Ectodermal cell (in vitro differentiated cells): Measurements from ENCODE around the gene PCDHGA5.

Source experiments
- H3K27ac ChIP-seq: 2 replicates; pipeline ENCODE4 v1.7.0; 2013; ENCODE audit warnings: mild to moderate bottlenecking, low read depth, low read length; ENCODE audit not compliant: insufficient read depth, poor library complexity, severe bottlenecking
- H3K27me3 ChIP-seq: 2 replicates; pipeline ENCODE4 v1.7.0; 2013; ENCODE audit warnings: mild to moderate bottlenecking, low read length; ENCODE audit not compliant: insufficient read depth, control insufficient read depth, poor library complexity, severe bottlenecking
- H3K36me3 ChIP-seq: one replicate; pipeline ENCODE4 v1.7.0; 2013; ENCODE audit warnings: low read length; ENCODE audit not compliant: control insufficient read depth, insufficient read depth
- H3K4me1 ChIP-seq: one replicate; pipeline ENCODE4 v1.7.0; 2013; ENCODE audit warnings: low read length; ENCODE audit not compliant: control insufficient read depth, insufficient read depth
- H3K4me3 ChIP-seq: 2 replicates; pipeline ENCODE4 v1.7.0; 2013; ENCODE audit warnings: low read depth, low read length, control low read depth; ENCODE audit not compliant: insufficient read depth
- H3K9me3 ChIP-seq: 2 replicates; pipeline ENCODE4 v1.7.0; 2013; ENCODE audit warnings: mild to moderate bottlenecking, low read length, moderate library complexity; ENCODE audit not compliant: control insufficient read depth
- WGBS, 2 experiments: methylation state at CpG; one replicate each; pipeline ENCODE4 v1.1.7; 2013; ENCODE audit warnings: missing lambda C conversion rate in 2 of 2; 5-methylcytosine and 5-hydroxymethylcytosine counted together

Gene PCDHGA5

DNA sequence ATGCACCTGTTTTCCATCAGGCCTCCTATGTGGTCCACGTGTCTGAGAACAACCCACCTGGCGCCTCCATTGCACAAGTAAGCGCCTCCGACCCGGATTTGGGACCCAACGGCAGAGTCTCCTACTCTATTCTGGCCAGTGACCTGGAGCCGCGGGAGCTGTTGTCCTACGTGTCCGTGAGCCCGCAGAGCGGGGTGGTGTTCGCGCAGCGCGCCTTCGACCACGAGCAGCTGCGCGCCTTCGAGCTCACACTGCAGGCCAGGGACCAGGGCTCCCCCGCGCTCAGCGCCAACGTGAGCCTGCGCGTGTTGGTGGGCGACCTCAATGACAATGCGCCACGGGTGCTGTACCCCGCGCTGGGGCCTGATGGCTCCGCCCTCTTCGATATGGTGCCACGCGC is 12.4 kb upstream of the PCDHGA5 start:
- no peaks in the 10 kb centered on the region for H3K27me3 ChIP-seq
- 95 to 96% methylated on average over 28 to 30 of the region's 36 CpGs for WGBS, 2 experiments

DNA sequence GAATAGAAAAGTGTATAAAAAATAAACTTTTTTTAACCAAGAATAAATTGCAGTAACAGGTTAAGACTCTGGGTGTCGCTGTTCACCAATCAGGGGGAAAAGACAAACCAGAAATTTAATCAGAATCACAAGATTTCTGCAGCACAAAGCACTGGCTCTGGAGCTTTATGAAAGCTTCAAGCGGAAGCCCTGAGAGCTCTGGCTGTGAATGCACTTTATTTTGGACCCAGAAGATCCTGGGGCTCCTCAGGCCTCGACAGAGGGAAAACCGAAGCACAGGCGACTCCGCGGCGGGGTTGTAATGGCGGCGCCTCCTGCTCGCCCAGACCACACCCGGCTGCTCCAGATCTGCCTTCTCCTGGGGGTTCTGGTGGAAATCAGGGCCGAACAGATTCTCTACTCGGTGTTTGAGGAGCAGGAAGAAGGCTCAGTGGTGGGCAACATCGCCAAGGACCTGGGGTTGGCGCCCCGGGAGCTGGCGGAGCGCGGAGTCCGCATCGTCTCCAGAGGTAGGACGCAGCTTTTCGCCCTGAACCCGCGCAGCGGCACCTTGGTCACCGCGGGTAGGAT is 9.0 kb upstream of the PCDHGA5 start, which contains the start of gene PCDHGA4:
TSS of gene PCDHGA4 (plus strand) at position 122 of the 570 bp plus-strand sequence. CDS start at position 209, 87 bp downstream.
- Histone ChIP-seq H3K27ac (no peak within 1 kb of the TSS), H3K9me3 (peaks cover 2% of the 10 kb centered on the region), H3K4me3 (no peak within 1 kb of the TSS), H3K4me1 (no peaks in the 10 kb centered on the region), H3K27me3 (no peaks in the 10 kb centered on the region), H3K36me3 (no peaks in the 10 kb centered on the region)
- WGBS, 2 experiments: 94% methylated on average over 29 of the region's 29 CpGs

More for the DNA sequence above, 12.4 kb upstream of the PCDHGA5 start:
- Histone ChIP-seq H3K9me3 (peaks cover 2% of the 10 kb centered on the region), H3K4me1 (no peaks in the 10 kb centered on the region), H3K36me3 (no peaks in the 10 kb centered on the region), H3K4me3 (no peak overlapping the region), H3K27ac (no peak overlapping the region)

DNA sequence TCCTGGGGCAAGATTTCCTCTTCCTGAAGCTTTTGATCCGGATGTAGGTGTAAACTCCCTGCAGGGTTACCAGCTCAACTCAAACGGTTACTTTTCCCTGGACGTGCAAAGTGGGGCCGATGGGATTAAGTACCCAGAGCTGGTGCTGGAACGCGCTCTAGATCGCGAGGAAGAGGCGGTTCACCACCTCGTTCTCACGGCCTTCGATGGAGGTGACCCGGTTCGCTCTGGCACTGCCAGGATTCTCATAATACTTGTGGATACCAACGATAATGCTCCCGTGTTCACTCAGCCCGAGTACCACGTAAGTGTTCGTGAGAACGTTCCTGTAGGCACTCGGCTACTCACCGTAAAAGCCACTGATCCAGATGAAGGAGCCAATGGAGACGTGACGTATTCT is 8.3 kb upstream of the PCDHGA5 start:
- H3K9me3 ChIP-seq: peaks cover 5% of the 10 kb centered on the region
- H3K4me1 ChIP-seq: no peaks in the 10 kb centered on the region
- no peak overlapping the region for H3K27ac ChIP-seq
- H3K4me3 ChIP-seq: no peak overlapping the region
- 96 to 97% methylated on average over 24 of the region's 24 CpGs for WGBS, 2 experiments
- no peaks in the 10 kb centered on the region for H3K36me3 ChIP-seq
- H3K27me3 ChIP-seq: no peaks in the 10 kb centered on the region

DNA sequence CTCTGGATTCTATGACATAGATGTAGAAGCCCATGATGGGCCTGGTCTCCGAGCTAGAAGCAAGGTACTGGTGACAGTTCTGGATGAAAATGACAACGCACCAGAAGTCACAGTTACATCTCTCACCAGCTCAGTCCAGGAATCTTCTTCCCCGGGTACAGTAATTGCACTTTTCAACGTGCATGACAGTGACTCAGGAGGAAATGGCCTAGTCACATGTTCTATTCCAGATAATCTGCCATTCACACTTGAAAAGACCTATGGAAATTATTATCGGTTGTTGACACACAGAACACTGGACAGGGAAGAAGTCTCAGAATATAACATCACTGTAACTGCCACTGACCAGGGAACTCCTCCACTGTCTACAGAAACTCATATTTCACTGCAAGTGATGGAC is 7.8 kb upstream of the PCDHGA5 start:
- H3K9me3 ChIP-seq: peaks cover 5% of the 10 kb centered on the region
- WGBS, 2 experiments: 90% methylated on average over 5 of the region's 5 CpGs

DNA sequence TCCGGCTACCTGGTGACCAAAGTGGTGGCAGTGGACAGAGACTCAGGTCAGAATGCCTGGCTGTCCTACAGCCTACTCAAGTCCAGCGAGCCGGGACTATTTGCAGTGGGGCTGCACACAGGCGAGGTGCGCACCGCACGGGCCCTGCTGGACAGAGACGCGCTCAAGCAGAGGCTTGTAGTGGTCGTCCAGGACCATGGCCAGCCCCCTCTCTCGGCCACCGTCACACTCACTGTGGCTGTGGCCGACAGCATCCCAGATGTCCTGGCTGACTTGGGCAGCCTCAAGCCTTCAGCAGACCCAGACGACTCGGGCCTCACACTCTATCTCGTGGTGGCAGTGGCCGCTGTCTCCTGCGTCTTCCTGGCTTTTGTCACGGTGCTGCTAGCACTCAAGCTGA is 7.0 kb upstream of the PCDHGA5 start:
- no peak overlapping the region for H3K4me3 ChIP-seq
- H3K9me3 ChIP-seq: peaks cover 5% of the 10 kb centered on the region

More for the DNA sequence above, 7.8 kb upstream of the PCDHGA5 start:
- Histone ChIP-seq H3K27ac (no peak overlapping the region), H3K27me3 (no peaks in the 10 kb centered on the region), H3K4me1 (no peaks in the 10 kb centered on the region), H3K36me3 (no peaks in the 10 kb centered on the region), H3K4me3 (no peak overlapping the region)

DNA sequence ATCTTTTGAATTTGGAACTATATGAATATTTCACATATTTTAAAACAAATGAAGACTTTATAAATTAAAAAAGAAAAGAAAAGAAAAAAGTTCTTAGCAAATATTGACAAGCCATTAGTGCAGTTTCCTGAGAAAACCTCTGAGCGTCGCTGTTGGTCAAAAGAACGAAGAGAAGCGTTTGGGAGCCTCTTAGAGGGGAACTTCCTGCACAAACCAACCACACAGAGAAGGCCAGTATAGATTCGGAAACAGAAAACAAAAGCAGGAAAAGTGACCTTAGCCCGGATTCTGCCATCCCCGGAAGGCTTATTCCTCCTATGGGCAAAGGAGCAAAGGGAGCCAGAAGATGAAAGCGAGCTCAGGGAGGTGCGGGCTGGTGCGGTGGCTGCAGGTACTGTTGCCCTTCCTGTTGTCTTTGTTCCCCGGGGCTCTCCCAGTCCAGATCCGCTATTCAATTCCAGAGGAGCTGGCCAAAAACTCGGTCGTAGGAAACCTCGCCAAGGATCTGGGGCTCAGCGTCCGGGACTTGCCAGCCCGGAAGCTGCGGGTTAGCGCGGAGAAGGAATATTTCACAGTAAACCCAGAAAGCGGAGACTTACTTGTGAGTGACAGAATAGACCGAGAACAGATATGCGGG is 4.1 kb upstream of the PCDHGA5 start, which contains the start of gene PCDHGB2:
TSS of gene PCDHGB2 (plus strand) at position 205 of the 637 bp plus-strand sequence. CDS start at position 347, 142 bp downstream.
- Histone ChIP-seq H3K27me3 (no peaks in the 10 kb centered on the region), H3K36me3 (peaks cover 4% of the 10 kb centered on the region), H3K4me3 (no peak within 1 kb of the TSS), H3K9me3 (peaks cover 4% of the 10 kb centered on the region), H3K27ac (no peak within 1 kb of the TSS), H3K4me1 (no peaks in the 10 kb centered on the region)
- WGBS, 2 experiments: 89 to 91% methylated on average over 24 of the region's 24 CpGs

More for the DNA sequence above, 7.0 kb upstream of the PCDHGA5 start:
- no peak overlapping the region for H3K27ac ChIP-seq
- no peaks in the 10 kb centered on the region for H3K27me3 ChIP-seq
- H3K4me1 ChIP-seq: no peaks in the 10 kb centered on the region
- WGBS, 2 experiments: 95% methylated on average over 19 of the region's 19 CpGs
- H3K36me3 ChIP-seq: no peaks in the 10 kb centered on the region

DNA sequence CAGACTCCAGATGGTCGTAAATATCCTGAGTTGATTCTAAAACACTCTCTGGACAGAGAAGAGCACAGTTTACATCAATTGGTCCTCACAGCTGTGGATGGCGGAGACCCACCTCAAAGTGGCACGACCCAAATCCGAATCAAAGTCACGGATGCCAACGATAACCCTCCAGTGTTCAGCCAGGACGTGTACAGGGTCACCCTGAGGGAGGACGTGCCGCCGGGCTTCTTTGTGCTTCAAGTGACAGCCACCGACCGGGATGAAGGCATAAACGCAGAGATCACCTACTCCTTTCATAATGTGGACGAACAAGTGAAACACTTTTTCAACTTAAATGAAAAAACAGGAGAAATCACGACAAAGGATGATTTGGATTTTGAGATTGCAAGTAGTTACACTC is 3.3 kb upstream of the PCDHGA5 start:
- Histone ChIP-seq H3K27ac (no peak overlapping the region), H3K4me3 (no peak overlapping the region), H3K36me3 (peaks cover 4% of the 10 kb centered on the region), H3K9me3 (peaks cover 4% of the 10 kb centered on the region), H3K4me1 (no peaks in the 10 kb centered on the region), H3K27me3 (no peaks in the 10 kb centered on the region)
- WGBS, 2 experiments: 93 to 95% methylated on average over 15 of the region's 15 CpGs

DNA sequence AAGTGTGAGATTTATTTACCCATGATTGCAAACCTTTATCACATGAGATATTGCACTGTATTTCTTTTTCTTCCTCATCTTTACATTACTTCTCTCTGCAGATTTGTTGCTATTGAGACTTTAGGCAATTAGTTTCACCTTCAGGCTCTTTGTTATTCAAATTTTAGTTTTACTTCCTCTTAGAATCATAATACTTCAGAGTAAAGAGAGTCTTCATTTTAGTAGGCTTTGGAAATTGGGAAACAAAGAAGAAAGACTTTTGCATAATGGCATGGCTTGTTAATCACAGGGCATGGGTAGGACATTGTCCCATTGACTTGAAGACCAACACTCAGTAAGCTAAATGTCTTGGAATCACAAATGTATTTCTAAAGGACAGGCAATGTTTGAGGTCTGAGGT is 1.2 kb upstream of the PCDHGA5 start:
- peaks cover 4% of the 10 kb centered on the region for H3K9me3 ChIP-seq
- no peaks in the 10 kb centered on the region for H3K4me1 ChIP-seq
- peaks cover 4% of the 10 kb centered on the region for H3K36me3 ChIP-seq
- no peaks in the 10 kb centered on the region for H3K27me3 ChIP-seq
- H3K27ac ChIP-seq: no peak overlapping the region
- no peak overlapping the region for H3K4me3 ChIP-seq

DNA sequence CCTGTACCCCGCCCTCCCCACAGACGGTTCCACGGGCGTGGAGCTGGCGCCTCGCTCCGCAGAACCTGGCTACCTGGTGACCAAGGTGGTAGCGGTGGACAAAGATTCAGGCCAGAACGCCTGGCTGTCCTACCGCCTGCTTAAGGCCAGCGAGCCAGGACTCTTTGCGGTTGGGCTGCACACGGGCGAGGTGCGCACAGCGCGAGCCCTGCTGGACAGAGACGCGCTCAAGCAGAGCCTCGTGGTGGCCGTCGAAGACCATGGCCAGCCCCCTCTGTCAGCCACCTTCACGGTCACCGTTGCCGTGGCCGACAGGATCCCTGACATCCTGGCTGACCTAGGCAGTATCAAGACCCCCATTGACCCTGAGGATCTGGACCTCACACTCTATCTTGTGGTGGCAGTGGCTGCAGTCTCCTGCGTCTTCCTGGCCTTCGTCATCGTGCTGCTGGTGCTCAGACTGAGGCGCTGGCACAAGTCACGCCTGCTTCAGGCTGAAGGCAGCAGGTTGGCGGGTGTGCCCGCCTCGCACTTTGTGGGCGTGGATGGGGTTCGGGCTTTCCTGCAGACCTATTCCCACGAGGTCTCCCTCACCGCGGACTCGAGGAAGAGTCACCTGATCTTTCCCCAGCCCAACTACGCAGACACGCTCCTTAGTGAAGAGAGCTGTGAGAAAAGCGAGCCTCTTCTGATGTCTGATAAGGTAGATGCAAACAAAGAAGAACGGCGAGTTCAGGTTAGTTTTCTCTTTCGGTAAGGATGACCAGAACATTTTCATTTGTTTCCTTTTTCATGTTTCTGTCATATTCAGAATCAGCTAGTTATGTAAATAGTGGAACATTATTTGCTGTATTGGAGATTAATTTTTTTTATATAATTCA is 2.3 kb downstream of the PCDHGA5 start:
- H3K27me3 ChIP-seq: no peaks in the 10 kb centered on the region
- 95% methylated on average over 46 of the region's 46 CpGs for WGBS, 2 experiments
- peaks cover 4% of the 10 kb centered on the region for H3K36me3 ChIP-seq
- H3K9me3 ChIP-seq: peaks cover 2% of the 10 kb centered on the region
- no peak overlapping the region for H3K27ac ChIP-seq
- H3K4me1 ChIP-seq: no peaks in the 10 kb centered on the region
- H3K4me3 ChIP-seq: no peak overlapping the region
